Gastroesophageal sphincter (tissue), 4 donors: Measurements from ENCODE around the gene TFEB. TPM values are rescaled to one million over a fixed set of nuclear protein-coding genes. Genes with fewer than 3 reads are reported as not detected.

ENCODE experiments used
- ATAC-seq: fragments of 150-250 bp; one replicate; pipeline ENCODE4 v1.9.1; 2016; ENCODE audit warnings: mild to moderate bottlenecking, moderate library complexity
- H3K27ac ChIP-seq, 4 donors: fragments of 200-600 bp; sonication (generic) in 3 of 4; 1 replicate in 3 of 4; 2 replicates in 1 of 4; pipeline ENCODE4 v1.5.1; 2016 to 2019
- H3K27me3 ChIP-seq: fragments of 200-600 bp; sonication (generic); one replicate; pipeline ENCODE4 v1.5.1; 2019
- H3K36me3 ChIP-seq, 2 donors: fragments of 200-600 bp; sonication (generic); one replicate each; pipeline ENCODE4 v1.5.1; 2019; ENCODE audit warnings: control low read depth in 1 of 2
- H3K4me1 ChIP-seq, 3 donors: fragments of 200-600 bp; sonication (generic); 1 replicate in 2 of 3; 2 replicates in 1 of 3; pipeline ENCODE4 v1.5.1; 2016 to 2019; ENCODE audit warnings: control low read depth in 2 of 3
- H3K4me3 ChIP-seq, 2 donors: fragments of 200-600 bp; sonication (generic); one replicate each; pipeline ENCODE4 v1.5.1; 2019; ENCODE audit warnings: mild to moderate bottlenecking in 1 of 2, moderate library complexity in 1 of 2
- H3K9me3 ChIP-seq, 3 donors: fragments of 200-600 bp; sonication (generic); one replicate each; pipeline ENCODE4 v1.5.1; 2017 to 2019; ENCODE audit warnings: control low read depth in 2 of 3
- CTCF ChIP-seq, 4 experiments: fragments of 200-600 bp in 2 of 4; fragments of 450-650 bp in 2 of 4; sonication (generic) in 1 of 4; IDR thresholded peaks; one replicate each; pipeline ENCODE4 v1.5.1; 2017 to 2019; ENCODE audit warnings: antibody characterized with exemption in 4 of 4, mild to moderate bottlenecking in 2 of 4, moderate library complexity in 2 of 4
- EP300 ChIP-seq: sonication (generic); formaldehyde crosslinking; IDR thresholded peaks from one replicate; pipeline ENCODE4 v1.6.1; 2017; ENCODE audit warnings: antibody characterized with exemption, mild to moderate bottlenecking
- POLR2A ChIP-seq, 2 donors: fragments of 450-650 bp; IDR thresholded peaks; one replicate each; pipeline ENCODE4 v1.6.1; 2017; ENCODE audit warnings: antibody characterized with exemption in 2 of 2, mild to moderate bottlenecking in 2 of 2, moderate library complexity in 1 of 2
- POLR2AphosphoS5 ChIP-seq: sonication (generic); formaldehyde crosslinking; IDR thresholded peaks from one replicate; pipeline ENCODE4 v1.6.1; 2017; ENCODE audit warnings: antibody characterized with exemption
- WGBS, 2 donors: methylation state at CpG; one replicate each; pipeline ENCODE4 v1.1.5; 2018; ENCODE audit warnings: low coverage in 1 of 2; 5-methylcytosine and 5-hydroxymethylcytosine counted together
- total RNA-seq, 4 donors: library from RNA; depleted of rRNA; stranded (reverse); fragments of >200 nt; gene quantifications; one replicate each; pipeline ENCODE4 v1.1.0, GENCODE V29; 2016

Gene TFEB
- total RNA-seq, 4 donors from 2014 or later = 16.6 to 42.8 (median 26.1) TPM

GRCh38 chr6:41756354-41756753, 20.9 kb upstream of the TFEB start:
- Histone ChIP-seq H3K27ac (no peak overlapping the region), H3K9me3 (no peaks in the 10 kb centered on the region), H3K27me3 (no peaks in the 10 kb centered on the region), H3K4me1 (no peaks in the 10 kb centered on the region), H3K4me3 (no peak overlapping the region), H3K36me3 (no peaks in the 10 kb centered on the region)
- ATAC-seq = no peak
- no peak for TF ChIP-seq EP300
- no peak for TF ChIP-seq CTCF (IDR thresholded peaks at IDR 0.05)
- no peak for TF ChIP-seq POLR2AphosphoS5
- no peak for TF ChIP-seq POLR2A (IDR thresholded peaks at IDR 0.05)
- 80% methylated on average over 4 of the region's 13 CpGs; no CpG with 5 or more reads in 1 of the 2 donors for WGBS, 2 donors

GRCh38 chr6:41755895-41756294, 20.5 kb upstream of the TFEB start:
- Histone ChIP-seq H3K9me3 (no peaks in the 10 kb centered on the region), H3K4me3 (no peak overlapping the region), H3K27ac (no peak overlapping the region), H3K27me3 (no peaks in the 10 kb centered on the region), H3K4me1 (no peaks in the 10 kb centered on the region), H3K36me3 (no peaks in the 10 kb centered on the region)
- no peak for ATAC-seq
- WGBS, 2 donors = 83% methylated on average over 1 of the region's 4 CpGs; no CpG with 5 or more reads in 1 of the 2 donors
- TF ChIP-seq POLR2AphosphoS5 = no peak
- no peak for TF ChIP-seq POLR2A (IDR thresholded peaks at IDR 0.05)

GRCh38 chr6:41750374-41750773, 15.0 kb upstream of the TFEB start:
- 92 to 100% methylated on average over 1 of the region's 3 CpGs for WGBS, 2 donors
- Histone ChIP-seq H3K27me3 (no peaks in the 10 kb centered on the region), H3K4me3 (no peak overlapping the region), H3K27ac (no peak overlapping the region), H3K9me3 (no peaks in the 10 kb centered on the region), H3K36me3 (no peaks in the 10 kb centered on the region), H3K4me1 (no peaks in the 10 kb centered on the region)
- TF ChIP-seq CTCF (IDR thresholded peaks at IDR 0.05) (no peak), POLR2A (IDR thresholded peaks at IDR 0.05) (no peak), EP300 (no peak), POLR2AphosphoS5 (no peak)
- no peak for ATAC-seq

GRCh38 chr6:41748542-41748941, 13.1 kb upstream of the TFEB start:
- Histone ChIP-seq H3K4me3 (no peak overlapping the region), H3K27me3 (no peaks in the 10 kb centered on the region), H3K4me1 (no peaks in the 10 kb centered on the region), H3K36me3 (no peaks in the 10 kb centered on the region), H3K9me3 (no peaks in the 10 kb centered on the region), H3K27ac (no peak overlapping the region)
- ATAC-seq = no peak
- no peak for TF ChIP-seq CTCF (IDR thresholded peaks at IDR 0.05)
- TF ChIP-seq POLR2AphosphoS5 = no peak
- TF ChIP-seq EP300 = no peak
- no peak for TF ChIP-seq POLR2A (IDR thresholded peaks at IDR 0.05)
- WGBS, 2 donors = no CpG with 5 or more reads among the region's 3 CpGs

GRCh38 chr6:41748102-41748477, 12.7 kb upstream of the TFEB start:
- H3K27me3 ChIP-seq = no peaks in the 10 kb centered on the region
- no peak for TF ChIP-seq CTCF (IDR thresholded peaks at IDR 0.05)
- no peak for TF ChIP-seq EP300
- TF ChIP-seq POLR2AphosphoS5 = no peak
- TF ChIP-seq POLR2A (IDR thresholded peaks at IDR 0.05) = no peak

More at GRCh38 chr6:41748102-41748477, 12.7 kb upstream of the TFEB start:
- Histone ChIP-seq H3K27ac (no peak overlapping the region), H3K4me1 (no peaks in the 10 kb centered on the region), H3K4me3 (no peak overlapping the region), H3K9me3 (no peaks in the 10 kb centered on the region), H3K36me3 (no peaks in the 10 kb centered on the region)
- whole genome bisulfite sequencing, 2 donors = 95% methylated on average over 3 of the region's 6 CpGs; no CpG with 5 or more reads in 1 of the 2 donors
- ATAC-seq = no peak
